Liver (tissue), 9 donors: ENCODE results near the gene MAPK1. TPM values are rescaled to one million over a fixed set of nuclear protein-coding genes. Genes with fewer than 3 reads are reported as not detected.

Experiments
- DNase-seq: peaks from one replicate; pipeline ENCODE4 v3.0.0-alpha.2; 2017; ENCODE audit warnings: low spot score
- H3K27ac ChIP-seq, 2 donors: one replicate each; pipeline ENCODE4 v1.7.0; 2013; ENCODE audit warnings: inconsistent platforms in 2 of 2, low read length in 2 of 2, control low read depth in 1 of 2, low read depth in 1 of 2, mild to moderate bottlenecking in 1 of 2
- H3K27me3 ChIP-seq, 4 donors: one replicate each; pipeline versions ENCODE4 v1.6.1 to v1.7.0; 2013; ENCODE audit warnings: low read length in 3 of 4, inconsistent platforms in 1 of 4, mild to moderate bottlenecking in 1 of 4, moderate library complexity in 1 of 4; ENCODE audit not compliant: control insufficient read depth in 4 of 4, insufficient read depth in 4 of 4
- H3K36me3 ChIP-seq, 4 donors: one replicate each; pipeline versions ENCODE4 v1.6.1 to v1.7.0; 2013; ENCODE audit warnings: low read length in 3 of 4, mild to moderate bottlenecking in 3 of 4, low read depth in 1 of 4, moderate library complexity in 1 of 4; ENCODE audit not compliant: control insufficient read depth in 4 of 4, insufficient read depth in 3 of 4
- H3K4me1 ChIP-seq, 4 donors: one replicate each; pipeline versions ENCODE4 v1.6.1 to v1.7.0; 2013; ENCODE audit warnings: low read length in 3 of 4, mild to moderate bottlenecking in 3 of 4, moderate library complexity in 1 of 4; ENCODE audit not compliant: control insufficient read depth in 4 of 4, insufficient read depth in 4 of 4
- H3K4me3 ChIP-seq, 3 donors: one replicate each; pipeline versions ENCODE4 v1.6.1 to v1.7.0; 2013; ENCODE audit warnings: low read length in 3 of 3, control low read depth in 1 of 3, low read depth in 1 of 3, mild to moderate bottlenecking in 1 of 3
- H3K9ac ChIP-seq, 2 donors: one replicate each; pipeline ENCODE4 v1.7.0; 2013; ENCODE audit warnings: low read length in 2 of 2, mild to moderate bottlenecking in 2 of 2, moderate library complexity in 2 of 2, control low read depth in 1 of 2, low read depth in 1 of 2
- H3K9me3 ChIP-seq, 4 donors: one replicate each; pipeline versions ENCODE4 v1.6.1 to v1.7.0; 2013; ENCODE audit warnings: low read length in 3 of 4; ENCODE audit not compliant: control insufficient read depth in 4 of 4
- EGR1 ChIP-seq, 2 donors: IDR thresholded peaks; 2 replicates each; pipeline ENCODE4 v1.6.1; 2016 to 2018; ENCODE audit warnings: antibody characterized with exemption in 2 of 2, low read depth in 2 of 2
- FOXA1 ChIP-seq: IDR thresholded peaks from 2 replicates; pipeline ENCODE4 v1.6.1; 2016; ENCODE audit warnings: antibody characterized with exemption
- GABPA ChIP-seq, 2 donors: IDR thresholded peaks in 1 of 2; conservative IDR thresholded peaks in 1 of 2; 2 replicates each; pipeline ENCODE4 v1.6.1; 2016; ENCODE audit warnings: antibody characterized with exemption in 2 of 2, mild to moderate bottlenecking in 1 of 2, moderate library complexity in 1 of 2
- HNF4A ChIP-seq, 2 donors: conservative IDR thresholded peaks; 2 replicates each; pipeline ENCODE4 v1.6.1; 2016; ENCODE audit warnings: antibody characterized with exemption in 2 of 2, mild to moderate bottlenecking in 2 of 2
- HNF4G ChIP-seq: IDR thresholded peaks from 2 replicates; pipeline ENCODE4 v1.6.1; 2016; ENCODE audit warnings: antibody characterized with exemption
- JUND ChIP-seq, 2 donors: IDR thresholded peaks; 2 replicates each; pipeline ENCODE4 v1.6.1; 2016; ENCODE audit warnings: antibody characterized with exemption in 2 of 2
- NR2F2 ChIP-seq: IDR thresholded peaks from 2 replicates; pipeline ENCODE4 v1.6.1; 2016; ENCODE audit warnings: antibody characterized with exemption
- RAD21 ChIP-seq, 2 donors: IDR thresholded peaks; 2 replicates each; pipeline ENCODE4 v1.6.1; 2016; ENCODE audit warnings: antibody characterized with exemption in 2 of 2, mild to moderate bottlenecking in 2 of 2
- RXRA ChIP-seq, 2 donors: IDR thresholded peaks; 2 replicates each; pipeline ENCODE4 v1.6.1; 2017 to 2018; ENCODE audit warnings: antibody characterized with exemption in 2 of 2, mild to moderate bottlenecking in 1 of 2
- SP1 ChIP-seq: IDR thresholded peaks from 2 replicates; pipeline ENCODE4 v1.6.1; 2018; ENCODE audit warnings: antibody characterized with exemption, mild to moderate bottlenecking
- TAF1 ChIP-seq: conservative IDR thresholded peaks from 2 replicates; pipeline ENCODE4 v1.6.1; 2016; ENCODE audit warnings: antibody characterized with exemption, mild to moderate bottlenecking
- YY1 ChIP-seq: IDR thresholded peaks from 2 replicates; pipeline ENCODE4 v1.6.1; 2016; ENCODE audit warnings: antibody characterized with exemption, mild to moderate bottlenecking
- WGBS: extraction: QIAGEN DNeasy Blood & Tissue Kit; methylation state at CpG from one replicate; pipeline ENCODE4 v1.1.7; 2013; 5-methylcytosine and 5-hydroxymethylcytosine counted together
- polyA plus RNA-seq, 2 donors: library from polyadenylated mRNA; stranded (reverse) in 1 of 2; unstranded in 1 of 2; fragments of 200-250 nt in 1 of 2; fragments of >200 nt in 1 of 2; fragmentation: Nextera tagmentation in 1 of 2; extraction: Ambion mirVana in 1 of 2; gene quantifications; one replicate each; pipeline versions ENCODE4 v1.2.1 to v1.2.3, GENCODE V29; 2013 to 2015
- total RNA-seq, 2 donors: library from RNA; depleted of rRNA; stranded (reverse); fragments of >200 nt; gene quantifications; one replicate each; pipeline ENCODE4 v1.2.3, GENCODE V29; 2014
- TF ChIP-seq, protein P1 (sequence below): IDR thresholded peaks from 2 replicates; pipeline ENCODE4 v1.6.1; 2016; ENCODE audit warnings: antibody characterized with exemption
- TF ChIP-seq, protein P2 (sequence below): IDR thresholded peaks from 2 replicates; pipeline ENCODE4 v1.6.1; 2016; ENCODE audit warnings: antibody characterized with exemption
- TF ChIP-seq, protein P3 (sequence below): fragments of 150-350 bp; IDR thresholded peaks from 2 replicates; pipeline ENCODE4 v1.5.1; 2017; ENCODE audit warnings: improper control_type of control experiment, low read depth, low read length; ENCODE audit not compliant: missing input control
- TF ChIP-seq, protein P4 (sequence below): IDR thresholded peaks from 2 replicates; pipeline ENCODE4 v1.6.1; 2016; ENCODE audit warnings: antibody characterized with exemption
- donor health status: healthy.
- donor health status: healthy.
- donor health status: healthy.
- donor health status: healthy.
- donor health status: healthy.

Gene MAPK1
- total and polyA plus RNA-seq, 4 donors: 8.3 to 31.8 (median 22.8) TPM

- Histone ChIP-seq H3K27ac (peak within 1 kb of the TSS; percentile 59 to 77), H3K4me3 (peak within 1 kb of the TSS; percentile 46 to 74 (median 70)), H3K9me3 (no peaks in the 10 kb centered on the region), H3K27me3 (no peaks in the 10 kb centered on the region), H3K9ac (peak within 1 kb of the TSS; percentile 10 to 89), H3K4me1 (peaks cover 3 to 12% (median 10%) of the 10 kb centered on the region in 4 donors), H3K36me3 (no peaks in the 10 kb centered on the region)
- WGBS: 1% methylated on average over 102 of the region's 102 CpGs
- DNase-seq: peak; percentile 94
- TF ChIP-seq YY1 (peak; percentile 22), HNF4G (no peak), RXRA (IDR thresholded peaks at IDR 0.05) (no peak), EGR1 (IDR thresholded peaks at IDR 0.05; ENCODE audit: low read depth in 2 of 2) (peak in 1 of 2 donors; percentile 37), JUND (IDR thresholded peaks at IDR 0.05) (peak in 1 of 2 donors; percentile 16)
- TF ChIP-seq, protein P1, sequence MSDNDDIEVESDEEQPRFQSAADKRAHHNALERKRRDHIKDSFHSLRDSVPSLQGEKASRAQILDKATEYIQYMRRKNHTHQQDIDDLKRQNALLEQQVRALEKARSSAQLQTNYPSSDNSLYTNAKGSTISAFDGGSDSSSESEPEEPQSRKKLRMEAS: no peak
Measured at GRCh38 chr22:21735200-21736083, 132.0 kb downstream of the MAPK1 start, which contains the start of gene YPEL1. TSS of gene YPEL1 (minus strand) at chr22:21735794. CDS start at chr22:21710744, 25,050 bp downstream.

- DNase-seq: no peak
- Histone ChIP-seq H3K4me1 (peaks cover 3 to 12% (median 10%) of the 10 kb centered on the region in 4 donors), H3K4me3 (peak overlapping the region; percentile 46 to 74 (median 70)), H3K27ac (peak overlapping the region; percentile 59 to 77), H3K9me3 (no peaks in the 10 kb centered on the region), H3K36me3 (no peaks in the 10 kb centered on the region), H3K27me3 (no peaks in the 10 kb centered on the region), H3K9ac (peak overlapping the region; percentile 10 to 89)
- 23% methylated on average over 8 of the region's 8 CpGs for WGBS
- TF ChIP-seq, protein P2, sequence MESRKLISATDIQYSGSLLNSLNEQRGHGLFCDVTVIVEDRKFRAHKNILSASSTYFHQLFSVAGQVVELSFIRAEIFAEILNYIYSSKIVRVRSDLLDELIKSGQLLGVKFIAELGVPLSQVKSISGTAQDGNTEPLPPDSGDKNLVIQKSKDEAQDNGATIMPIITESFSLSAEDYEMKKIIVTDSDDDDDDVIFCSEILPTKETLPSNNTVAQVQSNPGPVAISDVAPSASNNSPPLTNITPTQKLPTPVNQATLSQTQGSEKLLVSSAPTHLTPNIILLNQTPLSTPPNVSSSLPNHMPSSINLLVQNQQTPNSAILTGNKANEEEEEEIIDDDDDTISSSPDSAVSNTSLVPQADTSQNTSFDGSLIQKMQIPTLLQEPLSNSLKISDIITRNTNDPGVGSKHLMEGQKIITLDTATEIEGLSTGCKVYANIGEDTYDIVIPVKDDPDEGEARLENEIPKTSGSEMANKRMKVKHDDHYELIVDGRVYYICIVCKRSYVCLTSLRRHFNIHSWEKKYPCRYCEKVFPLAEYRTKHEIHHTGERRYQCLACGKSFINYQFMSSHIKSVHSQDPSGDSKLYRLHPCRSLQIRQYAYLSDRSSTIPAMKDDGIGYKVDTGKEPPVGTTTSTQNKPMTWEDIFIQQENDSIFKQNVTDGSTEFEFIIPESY: no peak
- TF ChIP-seq GABPA (IDR thresholded peaks at IDR 0.05 in 1 of 2, conservative IDR thresholded peaks at IDR 0.05 in 1 of 2) (no peak), YY1 (peak; percentile 30), SP1 (no peak), EGR1 (IDR thresholded peaks at IDR 0.05; ENCODE audit: low read depth in 2 of 2) (no peak), JUND (IDR thresholded peaks at IDR 0.05) (no peak)
- TF ChIP-seq, protein P3, sequence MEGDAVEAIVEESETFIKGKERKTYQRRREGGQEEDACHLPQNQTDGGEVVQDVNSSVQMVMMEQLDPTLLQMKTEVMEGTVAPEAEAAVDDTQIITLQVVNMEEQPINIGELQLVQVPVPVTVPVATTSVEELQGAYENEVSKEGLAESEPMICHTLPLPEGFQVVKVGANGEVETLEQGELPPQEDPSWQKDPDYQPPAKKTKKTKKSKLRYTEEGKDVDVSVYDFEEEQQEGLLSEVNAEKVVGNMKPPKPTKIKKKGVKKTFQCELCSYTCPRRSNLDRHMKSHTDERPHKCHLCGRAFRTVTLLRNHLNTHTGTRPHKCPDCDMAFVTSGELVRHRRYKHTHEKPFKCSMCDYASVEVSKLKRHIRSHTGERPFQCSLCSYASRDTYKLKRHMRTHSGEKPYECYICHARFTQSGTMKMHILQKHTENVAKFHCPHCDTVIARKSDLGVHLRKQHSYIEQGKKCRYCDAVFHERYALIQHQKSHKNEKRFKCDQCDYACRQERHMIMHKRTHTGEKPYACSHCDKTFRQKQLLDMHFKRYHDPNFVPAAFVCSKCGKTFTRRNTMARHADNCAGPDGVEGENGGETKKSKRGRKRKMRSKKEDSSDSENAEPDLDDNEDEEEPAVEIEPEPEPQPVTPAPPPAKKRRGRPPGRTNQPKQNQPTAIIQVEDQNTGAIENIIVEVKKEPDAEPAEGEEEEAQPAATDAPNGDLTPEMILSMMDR: no peak
Measured at GRCh38 chr22:21734540-21735199, 132.8 kb downstream of the MAPK1 start.

DNA sequence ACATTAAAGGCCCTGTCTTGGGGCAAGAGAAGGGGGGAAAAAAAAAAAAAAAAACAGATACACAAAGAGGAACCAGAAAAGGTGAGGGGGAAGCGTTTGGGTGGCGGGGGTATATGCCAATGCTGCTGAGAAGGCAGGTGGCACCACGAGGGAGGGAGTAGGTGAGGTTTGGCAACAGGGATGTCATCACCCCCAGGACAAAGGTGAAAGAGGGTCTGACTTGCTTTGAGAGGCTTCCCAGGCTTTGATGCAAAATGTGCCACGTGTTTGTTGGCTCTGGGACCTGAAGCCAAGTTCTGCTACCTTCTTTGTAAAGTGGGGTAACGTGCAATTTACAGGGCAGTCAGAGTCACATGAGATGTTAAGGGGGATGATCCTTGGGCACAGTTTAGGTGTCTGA lies 135.9 kb downstream of the MAPK1 start:
- no peak for DNase-seq
- Histone ChIP-seq H3K9me3 (no peaks in the 10 kb centered on the region), H3K4me3 (no peak overlapping the region), H3K27me3 (no peaks in the 10 kb centered on the region), H3K9ac (no peak overlapping the region), H3K36me3 (no peaks in the 10 kb centered on the region), H3K27ac (no peak overlapping the region), H3K4me1 (peaks cover 3 to 12% (median 10%) of the 10 kb centered on the region in 4 donors)
- WGBS: 63% methylated on average over 5 of the region's 5 CpGs
- no peak for TF ChIP-seq FOXA1
- TF ChIP-seq HNF4G: no peak
- TF ChIP-seq HNF4A (conservative IDR thresholded peaks at IDR 0.05): peak; percentile 65 to 67
- TF ChIP-seq, protein P4, sequence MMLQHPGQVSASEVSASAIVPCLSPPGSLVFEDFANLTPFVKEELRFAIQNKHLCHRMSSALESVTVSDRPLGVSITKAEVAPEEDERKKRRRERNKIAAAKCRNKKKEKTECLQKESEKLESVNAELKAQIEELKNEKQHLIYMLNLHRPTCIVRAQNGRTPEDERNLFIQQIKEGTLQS: peak; percentile 71
- TF ChIP-seq JUND (IDR thresholded peaks at IDR 0.05): no peak
- TF ChIP-seq, protein P3: no peak
- TF ChIP-seq NR2F2: no peak
- TF ChIP-seq RAD21 (IDR thresholded peaks at IDR 0.05): no peak
- TF ChIP-seq, protein P1: no peak
- TF ChIP-seq TAF1: no peak
- no peak for TF ChIP-seq YY1
- no peak for TF ChIP-seq GABPA (IDR thresholded peaks at IDR 0.05 in 1 of 2, conservative IDR thresholded peaks at IDR 0.05 in 1 of 2)
